HCT116 (cell line): ENCODE measurements around the gene TBC1D22B.

Experiments used
- ELF1 ChIP-seq: IDR thresholded peaks from 2 replicates; pipeline ENCODE4 v1.6.1; 2012; ENCODE audit warnings: low read depth, borderline replicate concordance
- EZH2 ChIP-seq: fragments of 200-600 bp; sonication (generic); IDR thresholded peaks from 2 replicates; pipeline ENCODE4 v1.6.1; 2017; ENCODE audit warnings: antibody characterized with exemption, mixed run types
- FOSL1 ChIP-seq: IDR thresholded peaks from 2 replicates; pipeline ENCODE4 v1.6.1; 2012; ENCODE audit warnings: low read depth
- POLR2A ChIP-seq: IDR thresholded peaks from 2 replicates; pipeline ENCODE4 v1.7.0; 2011; ENCODE audit warnings: borderline replicate concordance; ENCODE audit not compliant: insufficient read depth, insufficient read length; ENCODE audit errors: extremely low read depth
- POLR2AphosphoS5 ChIP-seq: IDR thresholded peaks from 2 replicates; pipeline ENCODE4 v1.6.1; 2011; ENCODE audit warnings: mild to moderate bottlenecking, low read depth, low read length, moderate library complexity
- TF ChIP-seq, protein P1 (sequence below), 3 experiments: fragments of 200-600 bp in 1 of 3; sonication (generic) in 1 of 3; IDR thresholded peaks in 2 of 3; conservative IDR thresholded peaks in 1 of 3; 2 replicates each; pipeline ENCODE4 v1.5.1; 2012 to 2017; ENCODE audit warnings: low read depth in 2 of 3, low read length in 2 of 3, antibody characterized with exemption in 1 of 3, borderline replicate concordance in 1 of 3, control low read depth in 1 of 3, mild to moderate bottlenecking in 1 of 3, mixed read lengths in 1 of 3, mixed run types in 1 of 3, moderate library complexity in 1 of 3; ENCODE audit not compliant: insufficient read depth in 1 of 3

GRCh38 chr6:37243131-37243815, 14.3 kb upstream of the TBC1D22B start:
- TF ChIP-seq POLR2A (no peak), ELF1 (no peak), POLR2AphosphoS5 (no peak), EZH2 (no peak), FOSL1 (no peak)
- TF ChIP-seq, protein P1, sequence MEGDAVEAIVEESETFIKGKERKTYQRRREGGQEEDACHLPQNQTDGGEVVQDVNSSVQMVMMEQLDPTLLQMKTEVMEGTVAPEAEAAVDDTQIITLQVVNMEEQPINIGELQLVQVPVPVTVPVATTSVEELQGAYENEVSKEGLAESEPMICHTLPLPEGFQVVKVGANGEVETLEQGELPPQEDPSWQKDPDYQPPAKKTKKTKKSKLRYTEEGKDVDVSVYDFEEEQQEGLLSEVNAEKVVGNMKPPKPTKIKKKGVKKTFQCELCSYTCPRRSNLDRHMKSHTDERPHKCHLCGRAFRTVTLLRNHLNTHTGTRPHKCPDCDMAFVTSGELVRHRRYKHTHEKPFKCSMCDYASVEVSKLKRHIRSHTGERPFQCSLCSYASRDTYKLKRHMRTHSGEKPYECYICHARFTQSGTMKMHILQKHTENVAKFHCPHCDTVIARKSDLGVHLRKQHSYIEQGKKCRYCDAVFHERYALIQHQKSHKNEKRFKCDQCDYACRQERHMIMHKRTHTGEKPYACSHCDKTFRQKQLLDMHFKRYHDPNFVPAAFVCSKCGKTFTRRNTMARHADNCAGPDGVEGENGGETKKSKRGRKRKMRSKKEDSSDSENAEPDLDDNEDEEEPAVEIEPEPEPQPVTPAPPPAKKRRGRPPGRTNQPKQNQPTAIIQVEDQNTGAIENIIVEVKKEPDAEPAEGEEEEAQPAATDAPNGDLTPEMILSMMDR (IDR thresholded peaks at IDR 0.05 in 2 of 3, conservative IDR thresholded peaks at IDR 0.05 in 1 of 3; ENCODE audit: borderline replicate concordance in 1 of 3, insufficient read depth in 1 of 3, low read depth in 2 of 3, low read length in 2 of 3), result no peak
